GM12873 (cell line): Measurements from ENCODE around the gene ZNF341.

Source experiments
- TF ChIP-seq, protein P1 (sequence below): IDR thresholded peaks from 2 replicates; pipeline ENCODE4 v1.5.1; 2012; ENCODE audit warnings: low read depth, mild to moderate bottlenecking, moderate library complexity, low read length, control low read depth; ENCODE audit not compliant: insufficient read depth; ENCODE audit errors: missing control alignments

The ZNF341 gene

DNA sequence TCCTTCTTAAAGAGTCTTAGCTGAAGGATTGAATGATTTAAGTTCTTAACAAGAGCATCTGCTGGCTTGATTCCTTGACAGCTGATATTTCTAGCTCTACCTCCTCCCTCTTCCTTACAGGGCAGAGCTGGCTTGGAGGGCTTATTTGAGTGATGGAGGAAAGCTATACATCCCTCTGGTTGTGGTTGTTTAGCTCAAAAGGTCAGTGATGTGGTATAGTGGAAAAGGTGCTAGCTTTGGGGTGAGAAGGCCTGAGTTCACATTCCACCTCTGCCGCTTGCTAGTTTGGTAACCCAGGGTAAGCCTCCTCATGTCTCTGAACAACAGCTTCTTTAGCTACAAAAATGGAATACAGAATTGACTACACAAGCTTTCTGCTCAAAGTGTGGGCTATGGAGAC is 87.7 kb downstream of the ZNF341 start:
- TF ChIP-seq, protein P1, sequence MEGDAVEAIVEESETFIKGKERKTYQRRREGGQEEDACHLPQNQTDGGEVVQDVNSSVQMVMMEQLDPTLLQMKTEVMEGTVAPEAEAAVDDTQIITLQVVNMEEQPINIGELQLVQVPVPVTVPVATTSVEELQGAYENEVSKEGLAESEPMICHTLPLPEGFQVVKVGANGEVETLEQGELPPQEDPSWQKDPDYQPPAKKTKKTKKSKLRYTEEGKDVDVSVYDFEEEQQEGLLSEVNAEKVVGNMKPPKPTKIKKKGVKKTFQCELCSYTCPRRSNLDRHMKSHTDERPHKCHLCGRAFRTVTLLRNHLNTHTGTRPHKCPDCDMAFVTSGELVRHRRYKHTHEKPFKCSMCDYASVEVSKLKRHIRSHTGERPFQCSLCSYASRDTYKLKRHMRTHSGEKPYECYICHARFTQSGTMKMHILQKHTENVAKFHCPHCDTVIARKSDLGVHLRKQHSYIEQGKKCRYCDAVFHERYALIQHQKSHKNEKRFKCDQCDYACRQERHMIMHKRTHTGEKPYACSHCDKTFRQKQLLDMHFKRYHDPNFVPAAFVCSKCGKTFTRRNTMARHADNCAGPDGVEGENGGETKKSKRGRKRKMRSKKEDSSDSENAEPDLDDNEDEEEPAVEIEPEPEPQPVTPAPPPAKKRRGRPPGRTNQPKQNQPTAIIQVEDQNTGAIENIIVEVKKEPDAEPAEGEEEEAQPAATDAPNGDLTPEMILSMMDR, result no peak

DNA sequence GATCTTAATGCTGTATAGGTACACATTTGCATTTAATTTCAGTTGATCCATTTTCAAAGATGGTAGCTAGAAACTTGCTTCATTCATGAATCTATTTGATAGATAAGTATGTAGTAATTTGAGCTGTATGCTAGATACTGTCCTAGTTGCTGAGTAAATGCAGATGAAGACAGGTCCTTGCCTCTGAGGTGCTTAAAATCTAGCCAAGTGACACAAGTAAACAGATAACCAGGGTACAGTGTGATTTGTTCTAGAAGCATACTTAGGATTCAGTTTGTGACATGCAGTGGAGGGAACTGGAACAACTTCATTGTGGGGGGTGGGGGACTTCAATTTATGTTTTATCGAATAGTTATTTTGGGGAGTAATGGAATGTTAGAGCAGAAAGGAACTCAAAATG is 88.6 kb downstream of the ZNF341 start:
- TF ChIP-seq, protein P1, result no peak

GRCh38 chr20:33821270-33821836 is 89.6 kb downstream of the ZNF341 start:
- TF ChIP-seq, protein P1, result no peak

DNA sequence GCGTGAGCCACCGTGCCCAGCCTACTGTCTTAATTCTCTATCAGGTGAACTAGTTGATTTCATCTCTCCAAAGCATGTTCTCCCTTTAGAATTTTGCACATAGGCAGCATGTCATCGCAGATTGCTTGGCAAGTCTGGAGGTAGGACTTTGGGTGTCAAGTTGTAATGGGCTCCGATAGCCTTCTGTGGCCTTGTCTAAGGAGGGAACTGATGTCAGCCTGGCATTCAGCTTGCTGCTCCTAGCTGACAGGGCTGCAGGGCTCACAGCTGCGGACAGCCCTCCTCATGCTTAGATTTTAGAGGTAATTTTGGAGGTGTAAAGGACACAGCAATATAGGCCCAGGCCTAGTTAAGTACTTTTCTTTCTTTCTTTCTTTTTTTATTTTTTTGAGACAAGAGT is 90.6 kb downstream of the ZNF341 start:
- TF ChIP-seq, protein P1, result no peak

DNA sequence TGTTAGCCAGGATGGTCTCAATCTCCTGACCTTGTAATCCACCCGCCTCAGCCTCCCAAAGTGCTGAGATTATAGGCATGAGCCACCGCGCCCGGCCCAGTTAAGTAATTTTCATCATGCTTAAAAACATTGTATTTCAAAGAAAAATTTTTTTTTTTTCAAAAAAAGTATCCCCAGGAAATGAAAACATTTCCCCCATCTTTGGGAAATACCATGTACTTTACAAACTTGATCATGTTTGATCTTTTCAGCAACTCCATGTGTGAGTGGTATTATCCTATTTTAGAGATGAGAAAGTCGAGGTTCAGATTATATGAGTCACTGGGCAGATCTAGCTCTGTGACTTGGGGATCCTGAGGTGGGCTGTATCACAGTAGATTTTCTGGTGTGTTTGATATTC is 91.2 kb downstream of the ZNF341 start:
- TF ChIP-seq, protein P1, result no peak

- TF ChIP-seq, protein P1, result no peak
Observed at GRCh38 chr20:33824852-33825251, 93.1 kb downstream of the ZNF341 start.

- TF ChIP-seq, protein P1, result no peak
Observed at GRCh38 chr20:33825340-33826269, 93.8 kb downstream of the ZNF341 start.
